SW 1271 (cell line): ENCODE data around the gene TOMM70.

Source experiments
- DNase-seq, 2 experiments: peaks; one replicate each; lab custom pipeline; 2025; lab: John Stamatoyannopoulos, UW

Gene TOMM70

DNA sequence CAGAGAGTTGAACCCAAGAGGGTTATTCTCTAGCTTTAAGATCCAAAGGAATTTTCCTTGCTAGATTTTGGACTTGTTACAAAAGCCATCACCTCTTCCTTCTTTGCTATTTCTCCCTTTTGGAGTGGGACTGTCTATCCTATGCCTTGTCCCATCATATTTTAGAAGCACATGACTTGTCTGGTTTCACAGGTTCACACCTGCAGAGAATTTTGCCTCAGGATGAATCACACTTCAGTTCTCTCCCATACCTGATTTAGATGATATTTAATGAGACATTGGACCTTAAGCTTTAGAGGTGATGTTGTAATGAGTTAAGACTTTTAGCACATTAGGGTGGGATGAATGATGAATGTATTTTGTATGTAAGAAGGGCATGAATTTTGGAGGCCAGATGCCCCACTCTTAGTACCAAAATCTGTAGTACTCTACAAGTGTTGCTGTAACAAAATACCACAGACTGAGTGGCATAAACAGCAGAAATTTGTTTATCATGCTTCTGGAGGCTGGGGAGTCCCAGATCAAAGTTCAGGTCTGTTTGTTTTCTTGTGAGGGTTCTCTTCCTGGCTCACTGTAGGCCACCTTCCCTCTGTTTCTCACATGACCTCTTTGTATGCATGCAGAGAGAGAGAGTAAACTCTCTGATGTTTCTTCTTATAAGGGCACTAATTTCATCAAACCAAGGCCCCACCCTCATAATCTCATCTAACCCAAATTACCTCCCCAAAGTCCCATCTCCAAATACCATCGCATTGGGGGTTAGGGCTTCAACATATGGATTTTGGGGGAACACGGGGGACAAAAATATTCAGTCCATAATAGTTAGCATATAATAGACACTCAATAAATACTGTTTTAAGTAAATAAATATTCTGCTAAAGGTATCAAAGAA is 10.4 kb upstream of the TOMM70 start:
- DNase-seq: no peak

DNA sequence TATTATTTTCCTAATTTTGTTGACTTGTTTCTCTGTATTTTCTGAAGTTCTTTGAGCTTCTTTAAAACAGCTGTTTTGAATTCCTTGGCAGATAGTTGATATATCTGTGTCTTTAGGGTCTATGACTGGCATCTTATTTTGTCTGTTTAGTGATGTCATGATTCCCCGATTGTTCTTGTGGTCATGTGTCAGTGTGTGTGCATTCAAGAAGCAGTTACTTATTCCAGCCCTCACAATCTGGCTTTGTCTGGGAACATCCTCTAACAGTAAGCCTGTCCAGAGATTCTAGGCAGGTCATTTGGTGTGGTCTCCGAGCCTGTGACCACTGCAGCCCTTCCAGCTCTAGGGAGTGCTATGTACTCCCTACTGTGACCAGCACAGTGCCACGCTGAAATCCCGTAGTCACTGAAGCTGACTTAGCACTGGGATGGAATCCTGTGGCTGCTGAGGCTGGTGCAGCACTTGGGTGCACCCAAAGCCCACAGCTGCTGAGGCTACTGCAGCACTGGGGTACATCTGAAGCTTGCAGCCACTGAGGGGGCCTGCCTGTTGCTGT is 7.2 kb upstream of the TOMM70 start:
- DNase-seq: no peak

DNA sequence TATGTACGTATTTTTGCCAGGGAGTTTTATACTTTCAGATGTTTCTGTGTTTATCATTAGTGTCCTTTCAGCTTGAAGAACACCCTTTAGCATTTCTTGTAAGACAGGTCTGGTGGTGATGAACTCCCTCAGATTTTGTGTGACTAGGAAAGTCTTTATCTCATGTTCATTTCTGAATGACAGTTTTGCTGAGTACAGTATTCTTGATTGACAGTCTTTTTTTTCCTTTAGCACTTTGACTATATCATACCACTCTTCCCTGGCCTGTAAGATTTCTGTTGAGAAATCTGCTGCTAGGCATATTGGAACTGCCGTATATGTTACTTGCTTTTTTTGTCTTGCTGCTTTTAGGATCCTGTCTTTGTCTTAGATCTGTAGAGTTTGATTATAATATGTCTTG is 6.3 kb upstream of the TOMM70 start:
- no peak for DNase-seq

DNA sequence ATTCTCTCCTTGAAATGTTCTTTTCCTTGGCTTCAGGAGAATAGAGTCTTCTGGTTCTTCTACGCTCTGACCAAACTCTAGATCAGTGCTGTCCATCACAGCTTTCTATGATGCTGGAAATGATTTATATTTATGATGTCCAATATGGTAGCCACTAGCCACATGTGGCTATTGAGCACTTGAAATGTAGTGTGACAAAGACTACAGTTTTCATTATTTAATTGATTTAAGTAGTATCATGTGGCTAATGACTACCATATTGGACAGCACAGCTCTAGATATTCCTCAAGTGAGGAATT is 3.3 kb upstream of the TOMM70 start:
- no peak for DNase-seq

DNA sequence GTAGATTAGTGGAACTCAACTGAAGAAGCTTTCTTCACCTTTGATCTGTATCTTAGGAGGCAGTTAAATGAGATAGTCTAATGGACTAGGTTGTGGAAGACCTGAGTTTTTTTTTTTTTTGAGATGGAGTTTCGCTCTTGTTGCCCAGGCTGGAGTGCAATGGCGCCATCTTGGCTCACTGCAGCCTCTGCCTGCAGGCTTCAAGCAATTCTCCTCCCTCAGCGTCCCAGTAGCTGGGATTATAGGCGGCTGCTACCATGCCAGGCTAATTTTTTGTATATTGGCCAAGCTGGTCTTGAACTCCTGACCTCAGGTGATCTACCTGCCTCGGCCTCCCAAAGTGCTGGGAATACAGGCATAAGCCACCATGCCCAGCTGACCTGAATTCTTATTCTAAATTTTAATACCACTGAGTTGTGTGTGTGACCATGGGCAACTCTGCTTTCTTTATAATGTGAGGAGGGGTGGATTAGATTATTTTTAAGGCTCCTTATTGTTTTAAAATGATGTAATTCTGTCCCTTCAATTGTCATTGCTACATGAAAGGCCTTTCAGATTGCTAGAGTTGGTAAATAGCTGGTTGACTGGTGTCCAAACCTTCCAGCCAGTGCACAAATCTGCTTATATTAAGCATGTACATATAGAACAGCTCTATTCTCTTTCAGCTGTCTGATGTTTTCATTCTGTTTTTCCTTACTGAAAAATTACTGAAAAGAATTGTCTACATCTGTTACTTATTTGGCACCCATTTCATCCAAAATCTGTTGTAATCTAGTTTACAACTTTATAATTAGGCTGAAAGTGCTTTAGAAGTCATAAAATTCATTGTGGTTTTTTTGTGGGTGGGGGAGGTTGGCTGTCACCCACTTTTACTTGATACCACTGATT is 2.7 kb upstream of the TOMM70 start:
- peak in 1 of 2 experiments; percentile 28 for DNase-seq

DNA sequence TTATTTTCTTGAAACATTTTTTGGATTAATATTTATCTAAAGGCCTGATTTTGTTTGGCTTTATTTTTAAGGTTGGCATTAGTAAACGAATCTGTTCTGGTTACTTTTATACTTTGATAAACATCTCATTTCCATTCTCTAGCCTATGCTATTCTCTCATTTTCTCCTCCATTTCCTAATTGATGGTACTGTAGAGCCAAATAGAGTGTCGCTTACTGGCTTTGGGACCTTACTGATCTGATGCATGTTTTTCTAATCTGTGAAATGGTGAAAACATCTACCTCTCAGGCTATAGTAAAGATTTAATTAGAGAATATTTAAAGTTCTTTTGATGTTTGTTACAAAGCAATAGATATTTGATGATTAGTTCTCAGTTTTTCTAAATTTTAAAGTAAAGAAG is 2.0 kb upstream of the TOMM70 start:
- no peak for DNase-seq

DNA sequence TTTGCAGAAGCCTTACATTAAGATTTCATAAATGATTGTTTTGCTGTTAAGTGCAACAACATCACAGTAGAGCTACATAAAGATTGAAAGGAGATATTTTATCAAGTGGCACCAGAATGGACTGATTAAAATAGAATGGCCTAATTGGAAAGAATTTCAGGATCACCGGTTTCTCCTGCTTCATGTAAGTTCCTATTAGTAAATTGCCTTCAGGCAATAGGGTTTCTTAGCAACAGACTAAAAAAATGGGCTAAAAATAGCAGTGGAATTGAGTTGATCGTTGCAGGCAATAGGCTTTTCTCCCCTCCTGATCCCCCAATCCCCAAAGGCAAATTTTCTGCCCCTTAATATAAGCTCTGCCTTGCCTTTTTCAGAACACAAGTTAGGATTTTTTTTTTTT is 1.4 kb upstream of the TOMM70 start:
- DNase-seq: peak in 1 of 2 experiments; percentile 39

DNA sequence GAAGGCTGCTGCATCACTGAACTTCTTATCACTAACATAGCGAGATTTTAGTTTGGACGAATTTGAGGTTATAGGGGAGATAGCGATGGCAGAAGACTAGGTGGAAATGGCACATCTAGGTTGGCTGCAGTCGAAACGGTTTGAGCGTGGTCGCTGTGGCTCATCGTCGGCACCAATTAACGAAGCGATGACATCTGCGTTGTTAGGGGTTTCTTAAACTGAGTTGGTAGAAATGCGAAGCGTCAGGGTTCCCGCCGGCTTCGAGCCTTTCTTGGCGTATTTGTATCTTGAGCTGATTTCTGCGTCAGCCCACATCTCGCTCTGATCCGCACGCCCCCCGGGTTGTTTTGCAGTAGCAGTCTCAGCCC is 769 bp upstream of the TOMM70 start:
- DNase-seq: no peak

DNA sequence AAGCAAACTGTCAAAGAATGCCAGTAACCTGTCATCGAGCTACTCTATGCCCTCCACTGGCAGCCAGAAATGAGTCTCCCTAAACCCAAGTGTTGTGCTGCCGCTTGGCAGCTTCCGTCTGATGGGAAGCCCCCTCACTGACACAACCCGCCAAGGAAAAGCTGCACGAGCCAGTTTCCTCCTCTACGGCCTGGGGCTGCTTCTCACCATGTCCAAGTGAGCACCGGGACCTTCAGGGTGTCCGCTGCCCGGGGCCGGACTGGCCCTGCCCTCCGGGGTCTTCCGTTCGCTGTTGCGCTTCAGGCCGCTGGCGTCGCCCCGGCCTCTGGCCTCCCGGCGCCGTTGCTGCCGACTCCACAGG is 490 bp downstream of the TOMM70 start:
- no peak for DNase-seq

DNA sequence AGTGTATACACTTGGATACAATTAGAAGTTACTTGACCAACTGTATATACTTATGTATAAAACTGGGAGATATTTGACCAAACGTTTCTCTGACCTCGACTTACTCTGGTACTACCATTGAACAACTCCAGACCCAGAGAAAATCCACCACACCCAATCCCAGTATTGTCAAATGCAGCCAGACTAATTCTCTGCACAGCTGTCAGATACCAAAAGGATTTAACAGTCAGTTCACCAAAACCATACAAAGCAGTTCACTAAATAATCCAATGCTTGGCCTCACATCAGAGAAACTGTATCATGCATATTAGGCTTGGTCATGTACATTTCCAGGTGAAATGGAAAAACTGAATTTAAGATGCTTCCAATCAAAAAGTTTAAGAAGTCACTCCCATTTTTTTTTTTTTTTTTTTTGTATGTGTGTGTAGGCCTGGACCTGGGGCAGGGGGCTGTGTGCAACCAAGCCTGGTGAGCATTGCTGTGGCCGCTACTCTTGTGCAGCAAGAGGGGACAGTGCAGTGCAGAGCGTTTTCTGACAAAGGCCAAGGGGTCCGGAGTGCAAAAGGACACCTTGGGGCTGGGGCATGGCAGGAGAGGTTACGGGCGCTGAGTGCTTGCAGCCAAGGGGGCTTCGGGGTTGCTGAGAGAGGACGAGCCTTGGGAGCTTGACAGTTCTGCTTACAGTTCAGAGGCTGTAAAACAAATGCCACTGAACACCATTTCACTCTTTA is 1.4 kb downstream of the TOMM70 start:
- DNase-seq: no peak

DNA sequence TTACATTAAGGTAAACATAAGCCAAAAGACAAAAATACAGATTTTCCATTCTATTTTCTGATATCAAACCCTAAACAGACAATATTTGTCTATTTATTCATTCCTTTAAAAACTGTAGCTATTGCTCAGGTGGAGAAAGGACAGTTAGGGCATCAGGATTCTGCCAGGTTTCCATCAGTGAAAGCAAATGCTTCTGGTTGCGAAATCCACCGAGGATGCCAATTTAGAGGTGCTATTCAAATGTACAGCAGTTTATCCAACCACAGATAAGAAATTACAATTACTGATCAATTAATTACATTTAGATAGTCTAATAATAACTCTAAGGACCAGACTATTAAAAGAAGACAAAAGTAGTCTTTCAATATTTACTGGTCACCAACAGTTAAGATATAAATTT is 3.9 kb downstream of the TOMM70 start:
- DNase-seq: no peak

DNA sequence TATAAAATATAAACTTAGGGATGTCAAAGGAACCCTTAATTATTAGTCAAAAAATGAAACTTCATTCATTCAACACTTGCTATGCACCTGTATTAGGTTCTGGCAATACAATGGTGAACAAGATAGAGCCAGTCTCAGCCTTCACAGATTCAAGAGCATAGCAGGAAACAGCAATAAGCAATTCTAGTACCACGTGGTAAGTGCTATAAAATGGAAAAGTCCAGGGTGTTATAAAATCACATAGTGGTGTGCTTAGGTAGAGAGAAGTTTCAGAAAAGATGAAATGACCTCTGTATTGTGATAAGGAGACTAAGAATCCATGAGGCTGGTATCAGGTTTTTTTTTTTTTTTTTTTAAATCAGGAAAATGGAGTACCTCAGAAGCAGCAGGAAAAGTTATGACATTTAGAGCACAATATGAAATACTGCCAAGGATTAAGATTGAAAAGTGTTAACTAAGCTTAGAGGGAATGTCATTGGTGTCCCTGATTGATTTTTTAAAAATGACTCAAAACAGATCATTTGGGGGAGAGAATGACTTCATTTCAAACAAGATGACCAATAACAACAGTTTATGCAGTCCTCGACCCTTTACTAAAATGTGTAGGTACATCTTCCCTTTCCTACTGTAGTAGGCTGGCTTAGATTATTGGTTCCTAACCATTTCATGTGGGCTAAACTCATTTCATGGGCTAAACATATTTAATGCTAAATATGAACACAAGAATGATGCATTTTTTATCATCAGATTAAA is 5.0 kb downstream of the TOMM70 start:
- no peak for DNase-seq

DNA sequence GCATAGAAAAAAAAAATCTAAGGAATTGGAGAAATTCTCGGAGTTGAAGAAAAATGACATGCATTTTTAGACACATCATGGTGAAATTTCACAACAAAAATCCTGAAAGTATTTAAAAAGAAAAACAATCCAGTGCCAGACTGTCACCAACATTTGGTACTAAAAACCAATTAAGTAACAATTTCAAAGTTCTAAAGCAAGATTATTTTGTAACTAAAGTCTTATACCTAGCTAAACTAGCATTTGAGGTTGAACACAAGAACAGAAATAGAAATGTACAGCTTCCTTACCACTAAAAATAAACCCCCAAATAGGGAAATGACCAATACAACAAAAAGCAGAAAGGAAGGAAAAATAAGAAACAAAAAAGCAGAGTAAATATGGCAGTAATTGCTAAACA is 11.9 kb downstream of the TOMM70 start:
- DNase-seq: no peak

DNA sequence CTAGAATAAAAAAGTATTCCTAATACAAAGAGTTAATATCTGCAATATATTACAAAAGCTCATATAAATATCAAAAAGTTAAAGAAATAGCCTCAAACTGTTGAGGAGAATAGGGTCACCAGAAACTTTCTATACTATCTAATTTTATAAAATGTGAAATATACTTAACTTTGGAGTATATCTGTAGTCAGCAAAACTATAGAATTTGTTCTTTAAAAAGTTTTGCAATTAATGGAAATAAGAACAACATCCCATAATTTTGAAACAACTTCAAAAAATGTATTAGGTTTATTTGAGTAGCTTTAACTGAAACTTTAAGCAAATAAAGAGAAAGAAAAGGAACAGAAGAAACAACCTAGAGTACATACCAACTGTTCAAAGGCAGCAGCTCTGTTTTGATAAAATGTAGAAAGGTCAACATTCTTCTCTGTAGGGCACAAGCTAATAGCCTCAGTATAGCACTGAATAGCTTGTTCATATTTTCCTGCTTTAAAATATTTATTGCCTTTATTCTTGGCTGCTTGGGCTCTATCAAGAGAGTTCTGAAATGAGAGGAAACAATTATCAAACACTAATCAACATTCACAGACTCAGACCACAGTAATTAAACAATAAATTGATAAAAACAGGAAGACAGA is 14.3 kb downstream of the TOMM70 start:
- no peak for DNase-seq

DNA sequence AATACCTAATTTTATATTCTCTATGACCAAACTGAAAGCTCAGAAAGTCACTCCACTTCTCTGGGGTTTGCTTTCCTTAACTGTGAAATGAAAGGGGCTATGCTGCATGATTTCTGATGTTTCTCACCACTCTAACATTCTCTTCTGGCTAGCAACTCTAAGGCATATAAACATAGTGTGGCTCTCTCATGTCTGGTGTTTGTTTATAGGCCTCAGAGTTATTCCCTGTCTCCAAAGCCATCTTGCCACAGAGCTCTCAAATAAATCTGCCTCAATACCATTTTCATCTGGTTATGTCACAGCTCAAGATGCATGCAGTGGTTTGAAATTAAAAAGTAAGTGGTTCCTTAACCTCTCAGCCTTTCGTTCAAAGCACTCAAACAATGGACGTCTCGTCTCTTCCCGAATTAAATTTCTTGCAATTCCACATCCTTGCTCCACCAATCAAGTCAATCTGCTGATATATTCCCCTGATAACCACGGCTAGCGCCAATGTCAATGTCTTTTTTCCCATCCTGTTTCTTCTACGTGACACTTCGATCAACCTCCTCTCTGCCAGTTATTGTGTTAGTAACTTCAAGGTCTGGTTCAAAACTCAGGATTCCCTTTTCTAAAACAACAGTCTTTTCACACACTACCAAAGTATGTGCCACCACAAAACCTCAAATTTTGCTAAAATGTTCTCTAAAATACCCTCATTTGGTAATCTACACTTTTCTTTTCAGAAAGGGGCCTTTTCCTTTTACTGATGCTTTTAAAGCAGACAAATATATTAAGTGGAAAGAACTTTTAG is 16.0 kb downstream of the TOMM70 start:
- no peak for DNase-seq

DNA sequence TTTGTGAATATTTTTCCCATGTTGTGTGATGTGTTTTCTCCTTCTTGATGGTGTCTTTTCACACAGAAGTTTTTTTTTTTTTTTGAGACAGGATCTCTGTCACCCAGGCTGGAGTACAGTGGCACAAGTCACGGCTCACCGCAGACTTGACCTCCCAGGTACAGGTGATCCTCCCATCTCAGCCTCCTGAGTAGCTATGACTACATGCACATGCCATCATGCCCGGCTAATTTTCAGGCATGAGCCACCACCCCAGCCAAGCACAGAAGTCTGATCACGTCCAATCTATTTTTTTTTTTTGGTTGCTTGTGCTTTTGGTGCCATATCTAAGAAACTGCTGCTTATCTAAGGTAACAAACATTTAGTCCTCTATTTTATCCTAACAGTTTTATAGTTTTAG is 24.6 kb downstream of the TOMM70 start:
- no peak for DNase-seq

DNA sequence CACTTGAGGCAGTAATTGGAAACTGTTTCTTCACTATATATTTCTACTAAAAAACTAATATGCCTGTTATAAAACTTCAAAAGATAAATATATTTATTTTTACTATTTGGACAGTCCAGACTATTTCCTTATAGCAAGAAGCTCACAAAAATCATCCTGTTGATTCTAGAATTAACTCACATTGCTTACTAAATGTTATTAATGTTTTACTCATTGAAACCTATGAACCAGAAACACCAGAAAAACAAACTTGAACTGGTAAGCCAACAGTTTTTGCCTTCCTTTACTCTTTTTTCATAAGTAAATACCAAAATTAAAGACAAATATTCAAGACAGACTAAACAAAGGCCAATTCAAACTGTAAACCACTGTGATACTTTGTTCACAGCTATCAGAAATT is 26.4 kb downstream of the TOMM70 start:
- no peak for DNase-seq

DNA sequence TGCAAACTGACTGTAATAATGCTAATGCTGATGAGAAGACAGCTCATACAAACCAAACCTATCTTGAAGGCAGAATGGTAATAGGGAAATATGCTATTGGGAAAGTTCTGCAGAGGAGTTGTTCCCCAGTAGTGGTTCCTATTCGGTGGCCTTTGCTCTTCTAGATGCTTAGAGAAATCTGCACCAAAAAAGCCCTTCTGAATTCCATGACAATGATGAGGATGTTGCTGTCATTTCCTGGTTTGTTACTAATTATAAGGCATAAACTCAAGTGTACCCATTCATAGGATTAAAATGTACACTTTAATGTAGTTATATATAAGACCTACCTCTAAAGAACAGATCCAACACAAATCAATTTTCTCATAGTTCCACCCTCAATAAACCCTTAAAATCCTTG is 30.1 kb downstream of the TOMM70 start:
- no peak for DNase-seq

DNA sequence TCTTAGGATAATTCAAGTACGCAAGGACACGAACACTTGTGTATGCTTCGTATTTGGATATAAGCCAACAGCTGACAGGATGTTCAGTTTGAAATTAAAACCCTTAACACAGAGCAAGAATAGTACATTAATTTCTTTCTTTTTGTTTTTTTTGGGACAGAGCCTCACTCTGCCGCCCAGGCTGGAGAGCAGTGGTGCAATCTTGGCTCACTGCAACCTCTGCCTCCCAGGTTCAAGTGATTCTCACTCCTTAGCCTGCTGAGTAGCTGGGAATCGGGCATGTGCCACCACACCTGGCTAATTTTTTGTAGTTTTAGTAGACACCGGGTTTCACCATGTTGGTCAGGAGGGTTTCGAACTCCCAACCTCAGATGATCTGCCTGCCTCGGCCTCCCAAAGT is 32.4 kb downstream of the TOMM70 start:
- DNase-seq: no peak

DNA sequence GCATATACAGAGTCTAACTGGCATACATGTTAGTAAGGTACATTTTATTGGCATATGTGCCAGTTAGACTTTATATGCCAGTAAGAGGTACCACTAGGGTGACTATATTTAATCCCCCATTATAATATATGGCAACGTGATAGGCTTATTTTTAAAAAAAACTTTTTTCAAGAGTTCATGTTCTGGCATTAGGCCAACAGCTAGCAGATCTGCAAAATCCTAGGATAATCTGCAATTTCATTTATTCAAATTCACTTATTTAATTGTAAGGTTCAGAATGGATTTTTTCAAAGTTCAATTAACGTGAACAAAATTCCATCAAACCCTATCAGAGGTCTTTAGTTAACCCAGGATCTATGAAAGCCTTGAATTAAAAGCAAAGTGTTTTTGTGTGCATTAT is 34.5 kb downstream of the TOMM70 start:
- DNase-seq: no peak
